GM18861 (cell line): ENCODE data around the gene SGMS1.
"Not testable (repeated sequence)": the region's sequence is repeated elsewhere in the genome, so short reads cannot be mapped to it uniquely, and the experiment has no call there.

ENCODE experiments used
- ATAC-seq: cut with Tn5 transposase; IDR thresholded peaks from one replicate; pipeline ENCODE4 v1.9.1; 2021; ENCODE audit not compliant: unreplicated experiment

The SGMS1 gene

DNA sequence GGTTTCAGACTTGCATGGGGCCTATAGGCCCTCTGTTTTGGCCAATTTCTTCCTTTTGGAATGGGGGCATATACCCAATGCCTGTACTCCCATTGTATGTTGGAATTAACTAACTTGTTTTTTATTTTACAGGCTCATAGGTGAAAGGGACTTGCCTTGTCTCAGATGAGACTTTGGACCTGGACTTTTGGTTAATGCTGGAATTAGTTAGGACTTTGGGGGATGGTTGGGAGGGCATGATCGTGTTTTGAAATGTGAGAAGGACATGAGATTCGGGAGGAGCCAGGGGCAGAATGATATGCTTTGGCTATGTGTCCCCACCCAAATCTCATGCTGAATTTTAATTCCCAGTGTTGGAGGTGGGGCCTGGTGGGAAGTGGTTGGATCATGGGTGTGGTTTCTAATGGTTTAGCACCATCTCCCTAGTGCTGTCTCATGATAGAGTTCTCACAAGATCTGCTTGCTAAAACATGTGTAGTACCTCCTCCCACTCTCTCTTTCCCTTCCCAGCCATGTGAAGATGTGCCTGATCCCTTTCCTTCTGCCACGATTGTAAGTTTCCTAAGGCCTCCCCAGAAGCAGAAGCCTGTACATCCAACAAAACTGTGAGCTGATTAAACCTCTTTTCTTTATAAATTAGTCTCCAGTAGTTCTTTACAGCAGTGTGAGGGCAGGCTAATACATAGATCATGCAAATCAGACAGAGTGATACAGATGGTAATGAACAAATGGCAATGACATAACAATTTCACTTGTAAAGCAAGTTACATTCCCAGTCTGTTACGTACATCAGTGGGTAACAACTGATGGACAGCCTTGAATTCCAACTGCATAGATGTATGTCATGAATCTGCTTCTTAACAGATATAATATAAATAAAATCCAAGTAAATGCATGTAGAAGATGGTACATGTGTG lies 146.2 kb downstream of the SGMS1 start:
- ATAC-seq = no peak

DNA sequence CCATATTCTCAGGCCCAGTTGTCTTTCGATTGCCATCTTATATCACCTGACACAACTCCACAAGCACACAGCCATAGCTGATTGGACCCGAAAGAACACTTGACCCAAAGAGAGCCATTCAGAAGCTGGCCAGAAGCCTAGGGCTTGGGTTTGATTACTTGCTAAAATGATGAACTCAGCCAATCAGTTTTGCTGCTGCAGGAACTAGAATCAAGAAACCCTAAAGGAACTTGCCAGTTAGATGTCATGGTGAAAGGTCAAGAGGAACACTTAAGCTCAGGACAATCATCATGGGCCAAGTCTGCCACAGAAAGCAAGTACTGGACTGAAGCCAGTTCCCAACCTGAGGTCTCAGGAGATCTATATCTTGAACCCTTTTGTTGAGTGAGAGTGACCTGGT lies 150.0 kb downstream of the SGMS1 start:
- no peak for ATAC-seq

- no peak for ATAC-seq
Measured at GRCh38 chr10:50472914-50473313, 150.8 kb downstream of the SGMS1 start.

DNA sequence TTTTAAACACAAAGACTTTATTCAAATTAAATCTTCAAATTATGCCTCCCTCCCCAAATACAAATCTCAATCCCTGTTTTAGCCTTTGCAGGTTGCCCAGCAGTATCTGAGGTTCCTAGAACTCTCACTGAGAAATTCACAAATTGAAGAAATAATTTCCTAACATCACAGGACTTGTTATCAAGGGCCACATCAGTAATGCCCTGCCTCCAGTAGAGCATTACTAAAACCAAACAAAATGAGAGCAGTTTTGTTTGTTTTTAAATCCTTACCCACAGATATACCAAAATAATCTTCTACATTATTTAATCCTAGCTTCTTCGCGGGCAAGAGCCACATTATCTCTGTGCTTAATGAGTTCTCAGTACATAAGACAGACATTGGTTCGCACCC lies 152.2 kb downstream of the SGMS1 start:
- no peak for ATAC-seq

DNA sequence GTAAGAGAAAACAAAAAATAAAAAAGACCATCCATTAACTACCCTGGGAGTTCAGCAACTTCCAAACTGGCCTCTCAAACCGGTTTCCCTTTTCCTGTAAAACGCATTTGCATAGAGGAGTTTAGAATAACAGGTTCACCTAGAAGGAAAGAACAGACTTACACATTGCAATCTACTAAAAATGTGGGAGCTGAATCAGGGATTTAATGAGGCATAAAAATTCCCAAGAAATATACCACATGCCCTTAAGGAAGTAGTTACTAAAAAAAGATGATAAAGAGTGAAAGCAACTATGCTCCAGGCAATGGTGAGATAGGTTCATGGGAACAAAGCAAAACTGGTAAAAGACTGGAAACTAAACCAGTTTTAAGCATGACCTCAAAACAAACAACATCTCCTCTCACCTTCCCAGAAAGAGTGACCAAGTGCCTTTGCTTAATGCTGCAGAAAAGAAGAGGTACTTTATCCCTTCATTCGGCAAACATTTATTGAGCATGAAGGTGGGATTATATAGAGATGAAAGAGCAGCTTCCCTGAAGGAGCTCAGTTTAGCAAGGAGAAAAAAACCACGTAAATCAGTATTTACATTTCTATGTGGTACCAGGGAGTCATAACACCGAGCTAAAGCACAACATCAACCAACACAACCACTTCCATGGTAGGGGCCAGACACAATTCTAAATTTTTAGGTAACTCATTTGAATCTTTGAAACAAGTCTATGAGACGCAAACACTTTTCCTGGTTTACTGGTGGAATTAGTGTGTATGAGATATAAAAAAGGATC lies 152.8 kb downstream of the SGMS1 start:
- ATAC-seq = no peak

DNA sequence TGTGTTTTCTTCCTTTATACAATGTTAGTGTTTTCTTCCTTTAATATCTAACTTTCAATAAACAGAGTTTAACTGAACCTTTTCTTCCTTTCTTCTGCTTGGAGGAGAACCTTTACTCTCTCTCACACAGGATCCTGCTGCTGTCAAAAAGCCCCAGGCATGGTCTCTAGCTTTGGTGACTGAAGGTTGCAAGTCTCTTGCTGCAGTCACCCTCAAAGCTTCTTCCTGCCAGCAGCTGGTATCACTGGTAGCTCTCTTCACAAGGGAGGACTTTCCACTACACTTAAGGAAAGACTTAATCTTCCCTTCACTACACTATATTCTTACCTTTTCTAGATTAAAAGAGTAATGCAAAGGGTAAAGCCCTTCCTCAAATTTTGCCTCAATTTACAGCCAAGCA lies 153.4 kb downstream of the SGMS1 start:
- ATAC-seq = peak; percentile 58

DNA sequence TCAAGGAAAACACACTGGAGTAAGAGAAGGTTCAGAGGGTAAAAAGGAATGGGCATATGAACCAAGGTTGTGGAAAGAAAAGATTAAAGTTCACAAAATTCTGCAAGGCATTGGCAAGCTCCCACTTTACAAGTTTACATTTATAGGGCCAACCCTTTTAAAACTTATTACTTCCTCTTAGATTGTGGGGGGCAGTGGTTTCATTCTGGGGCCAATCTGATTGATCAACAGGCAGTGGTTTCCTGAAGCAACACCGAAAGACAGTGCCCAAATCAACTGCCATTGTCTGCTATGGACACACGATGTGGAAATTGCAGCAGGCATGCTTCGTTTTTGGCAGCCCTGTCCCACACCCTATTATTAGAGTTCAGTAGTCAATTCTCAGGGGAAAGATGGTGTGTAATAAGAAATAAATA lies 154.0 kb downstream of the SGMS1 start:
- ATAC-seq = peak; percentile 13

DNA sequence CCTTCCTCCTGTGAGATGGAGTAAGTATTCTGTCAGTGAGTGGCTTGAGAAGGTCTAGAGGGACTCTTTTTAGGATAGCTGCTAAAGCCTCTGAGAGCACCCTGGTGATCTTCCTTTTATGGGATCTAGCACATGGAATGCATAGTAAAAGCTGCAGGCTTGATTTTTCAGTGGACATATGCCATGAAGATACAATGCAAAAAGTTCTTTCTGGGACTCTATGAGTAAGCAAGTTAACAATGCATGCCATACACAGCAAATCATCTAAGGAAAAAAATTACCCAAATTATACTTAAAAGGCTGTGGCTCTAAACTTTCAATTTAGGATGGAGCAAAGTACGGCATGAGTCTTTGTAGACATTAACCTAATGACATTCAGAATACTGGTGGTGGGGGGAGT lies 154.5 kb downstream of the SGMS1 start:
- ATAC-seq = no peak

DNA sequence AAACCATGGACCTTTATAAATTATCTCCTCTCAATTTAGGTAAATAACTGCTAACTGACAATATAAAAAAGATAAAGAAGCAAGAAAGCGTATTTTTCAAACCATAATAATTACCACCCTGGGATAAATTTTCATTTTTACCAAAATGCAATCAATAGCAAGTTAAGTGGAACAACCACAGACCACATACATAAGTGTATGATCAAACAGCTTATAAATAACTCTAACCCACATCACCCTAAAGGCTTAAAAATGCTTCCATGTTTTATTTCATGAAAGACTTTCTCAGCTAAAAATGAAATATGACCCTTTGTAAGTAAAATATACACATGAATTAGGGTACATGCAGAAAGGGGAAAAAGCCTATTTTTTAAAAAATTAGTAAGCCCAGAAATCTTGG lies 156.5 kb downstream of the SGMS1 start:
- no peak for ATAC-seq

DNA sequence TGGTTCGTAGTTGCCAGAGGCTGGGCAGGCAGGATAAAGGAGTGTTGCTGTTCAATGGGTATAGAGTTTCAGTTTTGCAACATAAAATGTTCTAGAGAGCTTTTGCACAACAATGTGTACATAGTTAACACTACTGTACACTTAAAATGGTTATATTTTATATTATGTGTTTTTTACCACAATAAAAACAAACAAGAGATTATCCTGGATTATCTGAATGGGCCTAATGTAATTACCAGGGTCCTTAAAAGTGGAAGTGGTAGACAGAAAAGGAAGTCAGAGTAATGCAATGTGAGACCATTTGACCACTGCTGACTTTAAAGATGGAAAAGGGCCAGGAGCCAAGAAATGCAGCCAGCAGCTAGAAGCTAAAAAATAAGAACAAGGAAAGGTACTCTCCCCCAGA lies 159.7 kb downstream of the SGMS1 start:
- ATAC-seq = no peak

DNA sequence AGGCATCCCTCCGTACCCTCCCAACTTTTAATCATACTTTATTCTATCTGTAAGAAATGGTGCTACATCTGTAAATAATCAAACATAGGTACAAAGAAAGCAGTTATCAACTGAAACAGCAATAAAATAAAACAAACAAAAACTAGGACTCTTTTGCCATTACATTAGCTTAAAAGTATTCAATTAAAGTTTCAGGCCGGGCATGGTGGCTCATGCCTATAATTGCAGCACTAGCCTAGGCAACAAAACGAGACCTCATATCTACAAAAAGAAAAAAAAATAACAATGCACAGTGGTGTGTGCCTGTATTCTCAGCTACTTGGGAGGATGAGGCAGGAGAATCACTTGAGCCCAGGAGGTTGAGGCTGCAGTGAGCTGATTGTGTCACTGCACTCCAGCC lies 161.9 kb downstream of the SGMS1 start:
- ATAC-seq = no peak

GRCh38 chr10:50461123-50461522 lies 162.6 kb downstream of the SGMS1 start:
- no peak for ATAC-seq

DNA sequence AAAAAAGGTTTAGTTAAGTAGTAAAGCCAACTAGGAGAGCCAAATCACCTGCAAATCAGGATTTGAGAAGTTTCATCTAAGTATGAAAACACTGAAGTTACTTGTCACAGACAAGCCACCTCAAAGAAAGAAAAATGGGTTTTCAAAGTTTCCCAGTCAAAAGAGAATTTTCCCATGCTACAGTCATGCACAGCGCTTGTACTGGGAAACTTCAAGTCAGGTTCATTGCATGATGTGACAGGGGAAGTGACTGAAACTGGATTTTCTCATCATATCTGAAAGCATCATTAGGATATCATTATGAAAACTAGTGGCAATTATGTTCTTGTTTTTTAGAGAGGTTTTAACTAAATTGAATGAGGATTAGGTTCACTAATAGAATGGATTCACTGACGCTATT lies 167.0 kb downstream of the SGMS1 start:
- no peak for ATAC-seq

GRCh38 chr10:50453940-50454339 lies 169.8 kb downstream of the SGMS1 start:
- no peak for ATAC-seq

DNA sequence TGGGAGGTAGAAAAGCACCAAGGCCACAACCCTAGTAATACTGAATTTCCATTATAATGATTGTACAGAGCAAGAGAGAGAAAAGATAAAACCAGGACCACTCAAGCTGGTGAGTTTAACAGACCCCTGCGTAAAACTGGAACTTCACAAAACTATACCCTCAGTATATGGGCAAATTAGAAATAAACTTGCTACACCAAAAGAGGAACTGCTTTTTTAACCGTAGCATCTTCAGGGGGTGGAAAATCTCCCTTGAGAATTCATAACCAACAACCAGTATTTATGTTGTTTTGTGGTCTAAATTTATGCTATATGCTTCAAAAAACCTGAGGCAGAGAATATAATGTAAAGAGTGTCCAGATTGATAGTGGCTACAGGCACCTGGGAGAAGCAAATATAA lies 171.2 kb downstream of the SGMS1 start:
- ATAC-seq = peak; percentile 35

DNA sequence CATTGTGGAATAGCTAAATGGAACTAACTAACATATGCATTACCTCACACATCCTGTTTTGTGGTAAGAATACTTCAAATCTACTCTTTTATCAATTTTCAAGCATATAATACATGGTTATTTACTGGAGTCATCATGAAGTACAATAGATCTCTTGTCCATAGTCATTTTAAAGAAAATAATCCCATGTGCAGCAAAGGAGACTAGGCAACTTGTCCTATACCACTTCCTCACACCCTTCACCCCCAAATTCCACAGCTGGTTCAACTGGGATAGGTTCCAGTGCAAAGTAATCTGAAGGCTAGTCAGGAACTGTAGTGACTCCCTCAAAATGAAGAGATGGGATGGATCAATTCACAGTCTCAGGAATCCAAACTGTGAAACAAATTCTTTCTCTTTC lies 176.1 kb downstream of the SGMS1 start:
- ATAC-seq = no peak

DNA sequence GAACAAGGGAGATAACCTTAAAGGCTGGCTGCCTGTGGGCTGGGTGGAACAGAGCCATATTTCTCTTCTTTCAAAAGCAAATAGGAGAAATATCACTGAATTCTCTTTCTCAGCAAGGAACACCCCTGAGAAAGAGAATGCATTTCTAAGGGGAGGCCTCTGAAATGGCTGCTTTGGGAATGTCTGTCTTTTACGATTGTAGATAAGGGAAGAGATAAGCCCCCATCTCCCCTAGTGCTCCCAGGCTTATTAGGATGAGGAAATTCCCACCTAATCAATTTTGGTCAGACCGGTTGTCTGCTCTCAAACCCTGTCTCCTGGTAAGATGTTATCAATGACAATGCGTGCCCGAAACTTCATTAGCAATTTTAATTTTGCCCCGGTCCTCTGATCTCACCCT lies 178.0 kb downstream of the SGMS1 start:
- ATAC-seq = not testable (repeated sequence)

GRCh38 chr10:50440489-50440888 lies 183.3 kb downstream of the SGMS1 start:
- no peak for ATAC-seq

- no peak for ATAC-seq
Measured at GRCh38 chr10:50439806-50440205, 183.9 kb downstream of the SGMS1 start.

DNA sequence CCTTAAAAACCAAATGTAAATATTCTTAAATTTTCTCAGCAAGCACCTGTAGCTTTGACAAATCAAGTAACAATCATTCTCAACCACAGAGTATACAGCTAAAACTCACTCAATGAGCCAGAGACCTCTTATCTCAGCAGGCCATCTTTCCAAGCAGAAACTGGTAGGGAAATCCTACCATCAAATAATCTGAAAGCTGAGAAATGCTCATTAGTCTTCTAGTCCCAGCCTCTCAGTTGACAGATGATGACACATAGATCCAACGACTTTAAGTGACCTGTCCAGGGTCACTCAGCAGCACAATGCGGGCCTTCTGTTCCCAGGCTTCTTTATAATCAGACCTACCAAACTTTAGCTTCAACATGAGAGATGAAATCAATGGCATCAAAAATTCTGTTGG lies 184.6 kb downstream of the SGMS1 start:
- ATAC-seq = no peak

DNA sequence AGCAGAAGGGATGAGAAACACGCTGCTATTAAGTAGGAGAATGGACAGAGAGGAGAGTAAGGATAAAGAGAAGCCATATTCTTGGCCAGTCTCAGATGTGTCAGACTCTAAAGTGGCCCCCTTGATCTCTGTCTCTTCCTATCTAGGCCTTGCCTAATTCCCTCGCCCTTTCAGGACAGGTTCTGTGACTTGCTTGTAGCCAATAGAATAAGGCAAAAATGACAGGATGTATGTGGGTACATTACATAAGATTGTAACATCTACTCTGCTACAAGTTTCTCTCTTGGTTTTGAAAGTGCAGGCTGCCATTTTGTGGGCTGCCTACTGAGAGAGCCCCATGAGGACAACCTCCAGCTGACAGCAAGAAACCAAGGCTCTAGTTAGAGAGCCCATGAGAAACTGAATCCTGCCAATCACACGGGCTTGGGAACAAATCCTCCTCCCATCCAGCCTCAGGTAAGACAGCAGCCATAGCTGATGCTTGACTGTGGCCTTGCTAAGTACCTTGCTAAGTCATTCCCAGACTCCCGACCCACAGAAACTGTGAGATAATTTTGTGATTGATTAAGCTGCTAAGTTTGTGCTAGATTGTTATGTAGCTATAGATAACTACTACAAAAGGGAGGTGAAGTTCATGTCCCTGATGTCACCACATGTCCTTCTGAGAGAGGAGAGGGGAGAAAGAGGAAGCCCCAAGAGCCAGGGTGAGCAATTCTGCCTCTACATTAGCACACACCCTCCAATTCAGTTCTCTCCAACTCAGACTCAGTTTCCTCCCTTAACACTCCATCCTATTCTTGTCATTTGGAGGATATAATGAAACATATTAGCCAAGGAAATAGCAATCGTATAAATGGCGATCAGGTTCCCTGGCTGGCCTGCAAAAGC lies 185.5 kb downstream of the SGMS1 start:
- ATAC-seq = no peak
